NCI-H226 (cell line): ENCODE measurements around the gene PTPDC1.

Experiments
- DNase-seq: peaks from one replicate; pipeline ENCODE4 v3.0.0-alpha.2; 2015

Gene PTPDC1, protein sequence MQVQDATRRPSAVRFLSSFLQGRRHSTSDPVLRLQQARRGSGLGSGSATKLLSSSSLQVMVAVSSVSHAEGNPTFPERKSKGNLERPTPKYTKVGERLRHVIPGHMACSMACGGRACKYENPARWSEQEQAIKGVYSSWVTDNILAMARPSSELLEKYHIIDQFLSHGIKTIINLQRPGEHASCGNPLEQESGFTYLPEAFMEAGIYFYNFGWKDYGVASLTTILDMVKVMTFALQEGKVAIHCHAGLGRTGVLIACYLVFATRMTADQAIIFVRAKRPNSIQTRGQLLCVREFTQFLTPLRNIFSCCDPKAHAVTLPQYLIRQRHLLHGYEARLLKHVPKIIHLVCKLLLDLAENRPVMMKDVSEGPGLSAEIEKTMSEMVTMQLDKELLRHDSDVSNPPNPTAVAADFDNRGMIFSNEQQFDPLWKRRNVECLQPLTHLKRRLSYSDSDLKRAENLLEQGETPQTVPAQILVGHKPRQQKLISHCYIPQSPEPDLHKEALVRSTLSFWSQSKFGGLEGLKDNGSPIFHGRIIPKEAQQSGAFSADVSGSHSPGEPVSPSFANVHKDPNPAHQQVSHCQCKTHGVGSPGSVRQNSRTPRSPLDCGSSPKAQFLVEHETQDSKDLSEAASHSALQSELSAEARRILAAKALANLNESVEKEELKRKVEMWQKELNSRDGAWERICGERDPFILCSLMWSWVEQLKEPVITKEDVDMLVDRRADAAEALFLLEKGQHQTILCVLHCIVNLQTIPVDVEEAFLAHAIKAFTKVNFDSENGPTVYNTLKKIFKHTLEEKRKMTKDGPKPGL

DNA sequence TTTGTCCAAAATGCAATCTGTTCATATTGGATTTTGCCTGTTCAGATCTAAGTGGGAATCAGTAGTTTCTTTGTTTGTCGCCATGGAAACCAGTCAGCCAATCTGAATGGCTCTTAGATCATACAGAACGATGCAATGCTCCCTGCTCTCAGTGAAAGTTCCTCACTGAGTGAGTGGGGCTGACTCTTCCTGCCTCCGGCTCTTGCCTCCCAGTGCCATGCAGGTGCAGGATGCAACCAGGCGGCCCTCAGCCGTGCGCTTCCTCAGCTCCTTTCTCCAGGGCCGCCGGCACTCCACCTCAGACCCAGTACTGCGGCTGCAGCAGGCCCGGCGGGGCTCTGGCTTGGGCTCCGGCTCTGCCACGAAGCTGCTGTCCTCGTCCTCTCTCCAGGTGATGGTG, at the start of gene PTPDC1:
PTPDC1 (plus strand) TSS at position 151 of the 400 bp plus-strand sequence; CDS start at position 218, 67 bp downstream.
- peak; percentile 72 for DNase-seq

DNA sequence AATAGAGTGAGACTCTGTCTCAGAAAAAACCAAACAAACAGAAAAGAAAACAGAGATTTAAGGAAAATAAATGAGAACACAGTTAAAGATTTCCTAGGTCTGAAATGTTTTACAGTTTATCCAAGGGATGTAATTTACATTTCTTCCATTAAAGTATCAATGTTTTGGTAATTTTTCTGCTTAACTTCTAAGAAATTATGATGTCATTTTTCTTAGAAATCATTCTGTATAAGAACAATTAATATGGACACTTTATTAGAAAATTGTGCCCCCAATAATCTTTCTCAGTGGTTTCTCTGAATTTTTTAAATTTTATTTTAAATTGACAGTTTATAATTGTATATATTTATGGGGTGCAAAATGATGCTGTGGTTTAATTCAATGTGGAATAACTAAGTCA, 49.8 kb upstream of the PTPDC1 start:
- no peak for DNase-seq

DNA sequence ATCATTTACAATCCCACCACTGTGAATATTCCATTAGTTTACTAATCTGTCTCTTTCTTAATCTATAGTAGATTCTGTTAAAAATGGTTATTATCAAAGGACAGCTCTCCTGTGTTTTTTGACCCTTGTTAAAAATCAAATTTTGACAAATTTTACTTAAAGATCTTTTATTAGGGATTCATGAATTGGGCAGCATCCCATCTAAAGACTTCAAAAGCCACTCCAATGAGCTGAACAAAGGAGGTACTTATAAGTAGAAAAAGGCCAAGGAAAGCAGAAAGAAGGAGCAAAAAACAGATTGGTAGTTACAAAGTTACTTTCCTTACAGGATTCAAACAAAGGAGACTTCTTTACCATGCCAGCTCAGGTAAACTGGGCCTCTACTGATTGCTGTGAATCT, 44.5 kb upstream of the PTPDC1 start:
- no peak for DNase-seq

DNA sequence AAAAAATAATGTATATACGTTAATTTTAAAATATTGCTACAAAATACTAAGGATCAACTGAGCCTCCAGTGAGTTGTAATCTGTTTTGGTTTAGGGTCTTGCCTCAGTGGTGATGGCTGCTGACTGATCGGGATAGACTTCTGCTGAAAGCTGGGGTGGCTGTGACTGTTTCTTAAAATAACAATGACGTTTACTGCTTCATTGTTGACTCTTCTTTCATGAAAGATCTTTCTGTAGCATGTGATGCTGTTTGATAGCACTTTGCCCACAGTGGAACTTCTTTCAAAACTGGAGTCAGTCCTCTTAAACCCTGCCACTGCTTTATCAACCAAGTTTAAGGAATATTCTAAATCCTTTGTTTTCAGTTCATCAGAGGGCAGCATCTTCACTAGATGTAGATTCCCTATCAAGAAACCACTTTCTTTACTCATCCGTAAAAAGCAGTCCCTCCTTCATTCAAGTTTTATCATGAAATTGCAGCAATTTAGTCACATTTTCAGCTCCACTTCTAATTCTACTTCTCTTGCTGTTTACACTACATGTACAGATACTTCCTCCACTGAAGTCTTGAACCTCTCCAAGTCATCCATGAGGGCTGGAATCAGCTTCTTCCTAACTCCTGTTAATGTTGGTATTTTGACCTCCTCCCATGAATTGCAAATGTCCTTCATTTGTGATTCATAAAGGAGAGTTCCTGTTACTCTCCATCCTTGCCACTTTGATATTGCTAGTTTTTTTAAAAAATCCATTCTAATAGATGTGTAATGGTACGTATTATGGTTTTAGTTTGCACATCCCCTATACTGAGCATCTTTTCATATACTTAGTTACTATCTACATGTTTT, 41.5 kb upstream of the PTPDC1 start:
- no peak for DNase-seq

DNA sequence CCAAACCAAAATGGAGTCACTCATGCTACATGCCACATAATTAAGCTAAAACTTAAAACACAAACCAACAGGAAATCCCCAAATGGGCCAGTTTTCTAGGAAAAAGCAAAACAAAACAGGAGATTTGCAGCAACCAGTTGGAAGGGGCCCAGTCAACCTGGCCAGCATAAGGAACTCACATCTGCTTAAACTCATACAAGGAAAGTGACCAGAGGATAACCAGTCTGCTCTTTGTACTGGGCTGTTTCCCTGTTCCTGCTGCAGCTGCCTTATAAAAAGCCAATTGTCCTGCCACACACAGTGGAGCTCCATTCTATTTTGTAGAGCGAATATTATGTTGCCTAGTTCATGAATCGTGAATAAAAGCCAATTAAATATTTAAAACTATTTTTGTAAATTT, 29.5 kb upstream of the PTPDC1 start:
- DNase-seq = no peak

DNA sequence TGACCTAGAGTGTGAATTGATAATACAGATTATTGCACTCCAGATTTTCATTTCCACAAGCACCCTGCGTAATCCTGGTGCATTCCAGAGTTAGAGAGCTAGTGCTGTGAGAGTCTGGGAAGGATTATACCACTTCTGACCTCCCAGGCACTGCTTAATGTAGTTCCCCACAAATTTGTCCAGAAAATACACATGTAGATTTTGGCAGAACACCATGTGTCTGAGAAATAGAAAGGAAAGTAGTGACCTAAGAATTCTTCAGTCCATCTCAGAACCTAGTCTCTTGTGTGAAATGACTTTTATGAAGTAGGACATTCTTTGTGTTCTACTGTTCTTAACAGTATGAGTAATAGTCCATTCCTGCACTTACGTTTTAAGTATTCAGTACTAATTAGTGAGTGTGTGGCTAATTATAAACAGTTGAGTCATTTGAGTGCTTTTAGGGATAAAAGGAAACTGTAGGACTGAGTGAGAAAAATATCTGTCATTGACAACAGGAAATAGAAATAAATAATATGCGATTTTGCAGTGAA, 27.8 kb upstream of the PTPDC1 start:
- DNase-seq = no peak

DNA sequence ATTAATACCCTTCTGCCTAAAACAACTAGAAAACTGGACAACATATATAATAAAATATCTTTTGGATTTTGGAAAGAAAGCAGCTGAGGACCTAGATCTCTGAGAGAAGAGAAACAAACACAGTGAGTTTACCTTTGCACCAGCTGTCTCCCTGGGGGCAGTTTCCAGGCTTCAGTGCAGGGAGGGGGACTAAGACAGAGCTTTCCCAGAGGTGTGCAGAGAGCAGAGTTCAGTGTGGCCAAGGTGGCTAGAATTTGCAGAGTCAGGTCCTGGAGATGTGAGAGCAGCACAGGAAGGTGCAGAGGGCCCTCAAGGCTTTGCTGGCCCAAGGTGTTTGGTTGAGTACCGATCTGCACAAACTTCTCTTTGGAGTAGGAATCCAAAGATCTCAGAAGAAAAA, 26.3 kb upstream of the PTPDC1 start:
- DNase-seq = no peak

DNA sequence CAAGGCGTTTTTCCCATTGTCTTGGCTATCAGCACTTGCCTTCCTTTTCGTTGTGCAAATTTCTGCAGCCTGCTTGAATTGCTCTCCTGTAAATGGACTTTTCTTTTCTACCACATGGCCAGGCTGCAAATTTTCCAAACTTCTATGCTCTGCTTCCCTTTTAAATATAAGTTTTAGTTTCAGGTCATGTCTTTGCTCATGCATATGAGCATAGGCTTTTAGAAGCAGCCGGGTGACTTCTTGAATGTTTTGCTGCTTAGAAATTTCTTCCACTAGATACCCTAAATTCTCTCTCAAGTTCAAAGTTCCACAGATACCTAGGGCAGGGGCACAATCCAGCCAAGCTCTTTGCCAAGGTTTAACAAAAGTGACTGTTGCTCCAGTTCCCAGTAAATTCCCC, 22.4 kb upstream of the PTPDC1 start:
- DNase-seq = no peak

DNA sequence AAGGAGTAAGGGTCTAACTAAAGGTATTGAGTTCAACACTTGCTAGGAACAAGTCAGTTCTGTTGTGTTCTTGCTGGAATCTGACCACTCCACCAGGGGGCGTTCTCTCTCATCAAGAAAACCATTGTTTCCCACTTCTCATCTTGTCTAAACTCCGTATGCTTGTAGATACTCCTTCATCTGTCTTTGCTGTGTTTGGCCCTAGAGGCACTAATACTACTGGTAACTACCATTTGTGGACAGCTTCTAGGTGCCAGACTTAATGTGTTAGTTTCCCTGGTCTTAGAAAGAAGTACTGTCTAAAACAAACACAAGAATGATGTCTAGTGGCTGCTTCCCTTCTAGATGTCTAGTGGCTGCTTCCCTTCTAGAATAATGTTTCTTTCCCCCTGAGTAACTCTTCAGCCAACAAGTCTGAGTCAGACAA, 18.7 kb upstream of the PTPDC1 start:
- DNase-seq = peak; percentile 57

DNA sequence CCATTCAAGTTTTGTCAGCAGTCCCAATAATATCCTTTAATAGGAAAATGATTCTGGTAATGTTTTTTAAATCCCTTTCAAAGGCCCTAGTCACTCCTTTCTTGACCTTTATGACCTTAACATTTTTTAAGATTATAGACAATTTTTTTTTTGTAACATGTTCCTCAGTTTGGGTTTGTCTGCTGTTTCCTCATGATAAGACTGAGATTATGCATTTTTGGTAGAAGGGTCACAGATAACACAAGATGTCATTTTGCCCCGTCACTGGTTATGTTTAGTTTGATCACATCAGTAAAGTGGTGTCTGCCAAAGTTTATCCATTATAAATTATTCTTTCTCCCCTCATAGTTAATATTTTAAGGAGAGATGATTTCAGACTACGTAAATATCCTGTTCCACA, 16.0 kb upstream of the PTPDC1 start:
- no peak for DNase-seq

DNA sequence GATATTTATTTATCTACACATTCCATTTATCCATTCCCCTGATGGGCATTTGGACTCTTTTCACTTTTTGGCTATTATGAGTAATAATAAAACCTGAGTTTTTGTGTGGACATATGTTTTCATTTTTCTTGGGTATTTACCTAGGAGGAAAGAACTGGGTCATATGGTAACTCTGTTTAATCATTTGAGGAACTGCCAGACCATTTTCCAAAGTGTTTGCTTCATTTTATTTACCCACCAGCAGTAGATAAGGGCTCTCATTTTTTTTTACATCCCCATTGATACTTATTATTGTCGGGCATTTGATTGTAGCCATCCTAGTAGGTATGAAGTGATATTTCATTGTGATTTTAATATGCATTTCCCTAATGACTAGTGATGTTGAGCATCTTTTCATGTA, 7.7 kb upstream of the PTPDC1 start:
- DNase-seq = no peak

DNA sequence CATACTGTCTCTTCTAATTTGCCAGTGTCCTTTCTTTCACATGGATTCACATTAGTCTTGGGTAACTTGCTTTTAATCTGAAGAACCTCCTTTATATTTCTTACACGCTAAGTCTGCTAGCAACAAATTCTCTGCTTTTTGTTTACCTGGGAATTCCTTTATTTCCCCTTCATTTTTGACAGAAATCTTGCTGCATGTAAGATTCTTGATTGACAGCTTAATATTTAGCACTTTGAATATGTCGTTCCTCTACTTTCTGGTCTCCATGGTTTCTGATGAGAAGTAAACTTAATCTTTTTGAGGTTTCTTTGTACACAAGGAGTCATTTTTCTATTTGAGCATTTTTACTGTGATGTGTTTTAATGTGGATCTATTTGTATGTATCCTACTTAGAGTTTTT, 6.2 kb upstream of the PTPDC1 start:
- DNase-seq = no peak

DNA sequence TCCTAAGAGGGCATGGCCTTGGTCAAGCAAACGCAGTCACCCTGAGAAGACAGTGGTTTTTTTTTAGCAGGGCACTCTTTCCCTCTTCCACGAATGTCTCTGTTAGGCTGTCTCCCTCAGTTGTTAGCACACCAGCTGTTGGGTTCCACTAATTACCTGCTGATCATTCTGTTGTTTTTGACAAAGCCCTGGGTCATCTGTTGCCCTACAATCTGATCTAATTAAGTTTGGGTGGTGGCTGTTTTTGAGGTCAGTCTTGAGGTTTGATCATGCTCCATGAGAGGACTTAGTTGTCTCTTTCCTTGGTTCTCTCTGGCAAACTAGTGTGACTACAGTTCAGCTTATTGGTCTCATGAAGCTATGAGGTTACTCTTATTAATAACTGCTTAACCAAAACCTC, 5.0 kb upstream of the PTPDC1 start:
- DNase-seq = no peak

DNA sequence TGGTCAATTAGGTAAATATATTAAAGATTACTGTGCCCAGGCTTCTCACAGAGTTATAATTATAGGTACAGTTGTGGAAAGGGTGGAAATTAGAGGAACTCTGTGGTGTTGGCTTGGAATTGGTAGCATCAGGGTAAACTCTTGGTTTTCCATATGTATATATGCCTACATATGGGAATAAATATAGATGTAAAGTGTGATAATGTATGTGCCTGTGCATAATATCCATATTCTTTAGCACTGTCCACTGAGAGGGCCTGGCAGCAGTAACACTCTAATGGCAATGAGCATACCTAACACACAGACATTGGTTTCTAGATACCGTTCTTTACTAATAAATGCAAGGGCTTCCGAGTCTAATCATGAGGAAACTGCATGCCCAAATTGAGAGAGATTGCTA, 4.0 kb upstream of the PTPDC1 start:
- DNase-seq = no peak

DNA sequence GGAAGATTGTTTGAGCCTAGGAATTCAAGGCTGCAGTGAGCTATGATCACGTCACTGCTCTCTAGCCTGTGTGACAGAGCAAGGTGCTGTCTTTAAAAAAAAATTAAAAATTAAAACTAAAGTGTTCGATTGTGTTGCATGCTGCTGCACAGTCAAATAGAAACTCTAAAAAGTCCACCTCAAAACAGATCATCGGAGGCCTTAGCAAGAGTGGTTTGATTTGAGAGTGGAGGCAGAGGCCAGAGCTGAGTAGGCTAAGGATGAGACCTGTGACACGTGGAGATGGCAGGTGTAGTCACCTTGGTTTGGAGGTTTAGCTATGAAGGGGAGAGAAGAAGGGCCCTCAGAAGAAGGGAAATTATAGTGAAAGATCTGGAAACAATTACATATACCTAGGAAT, 2.8 kb upstream of the PTPDC1 start:
- no peak for DNase-seq

DNA sequence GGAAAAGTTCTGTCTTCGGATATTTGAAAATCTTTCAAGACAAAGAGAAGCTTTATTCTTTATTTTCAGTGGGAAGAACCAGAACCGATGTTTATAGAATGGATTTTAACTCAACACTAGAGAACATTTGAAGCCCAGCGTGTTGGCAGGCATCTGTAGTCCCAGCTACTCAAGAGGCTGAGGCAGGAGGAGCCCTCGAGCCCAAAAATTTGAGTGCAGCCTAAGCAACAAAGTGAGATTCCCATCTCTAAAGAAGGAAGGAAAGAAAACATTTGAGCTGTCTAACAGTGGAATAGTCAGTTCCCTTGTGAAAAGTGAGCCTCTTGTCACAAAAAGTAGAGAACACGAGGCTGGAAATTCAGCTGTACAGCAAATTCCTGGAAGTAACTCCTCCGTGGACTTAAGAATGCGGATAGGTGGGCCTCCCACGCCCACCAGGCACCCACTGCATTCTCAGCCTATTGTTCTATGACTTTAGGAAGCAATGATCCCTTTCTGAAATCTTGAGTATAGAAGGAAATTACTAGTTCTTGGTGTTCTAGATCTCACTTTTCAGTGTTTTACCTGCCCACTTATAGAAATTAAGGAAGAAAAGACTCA, 2.3 kb upstream of the PTPDC1 start:
- DNase-seq = no peak

DNA sequence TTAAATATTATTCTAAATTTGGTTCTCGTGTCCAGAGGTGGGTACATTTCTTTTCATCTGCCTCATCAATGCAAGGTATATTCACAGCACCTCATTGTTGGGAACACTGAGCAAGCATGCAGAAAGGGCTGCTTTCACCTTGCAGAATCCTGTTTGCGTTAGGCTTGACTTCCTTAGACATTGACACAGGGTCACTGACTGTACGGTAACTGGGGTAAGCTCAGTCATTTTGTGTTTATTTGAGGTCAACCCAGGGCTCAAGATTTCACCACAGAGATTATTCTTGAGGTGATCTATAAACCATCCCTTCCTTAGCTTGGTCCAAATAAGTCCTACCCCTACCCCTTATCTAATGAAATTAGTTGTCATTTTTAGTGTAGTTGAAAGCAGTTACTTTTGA, 1.7 kb upstream of the PTPDC1 start:
- DNase-seq = no peak

DNA sequence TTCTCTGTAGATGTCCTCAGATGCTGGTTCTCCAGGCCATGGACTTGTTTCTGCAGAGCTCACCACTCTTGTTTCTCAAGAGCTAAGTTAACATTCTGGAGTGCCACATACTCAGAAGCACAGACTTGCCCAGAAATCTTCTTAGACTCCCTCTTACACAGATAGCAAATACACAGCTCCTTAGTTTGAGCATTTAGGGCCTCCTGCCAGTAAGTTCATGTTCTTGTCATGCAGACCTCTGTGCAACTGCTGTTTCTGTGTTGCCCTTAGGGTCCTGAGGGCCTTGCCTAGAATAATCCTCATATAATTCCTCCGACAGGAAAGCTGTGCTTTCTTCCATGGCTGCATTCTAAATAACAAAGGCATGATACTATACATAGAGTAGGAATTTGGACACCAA, 1.3 kb upstream of the PTPDC1 start:
- no peak for DNase-seq

DNA sequence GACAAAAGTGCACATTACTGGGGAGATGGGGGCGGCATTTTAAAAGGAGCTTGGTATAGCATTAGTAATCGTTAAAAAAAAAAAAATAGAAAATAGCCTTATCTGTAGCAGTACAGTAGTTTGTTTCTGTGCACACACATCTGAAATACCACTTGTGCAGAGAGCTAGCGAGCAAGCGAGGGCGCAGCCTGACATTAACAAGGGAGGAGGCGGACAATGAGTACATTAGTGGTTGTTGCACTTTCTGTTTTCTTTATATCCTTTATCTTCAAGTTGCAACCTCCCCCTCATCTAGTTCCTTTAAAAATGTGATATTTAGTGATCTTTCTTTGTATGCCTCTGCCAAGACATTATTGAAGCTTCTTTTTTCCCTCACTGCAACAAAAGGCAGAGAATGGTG, 880 bp upstream of the PTPDC1 start:
- DNase-seq = no peak

DNA sequence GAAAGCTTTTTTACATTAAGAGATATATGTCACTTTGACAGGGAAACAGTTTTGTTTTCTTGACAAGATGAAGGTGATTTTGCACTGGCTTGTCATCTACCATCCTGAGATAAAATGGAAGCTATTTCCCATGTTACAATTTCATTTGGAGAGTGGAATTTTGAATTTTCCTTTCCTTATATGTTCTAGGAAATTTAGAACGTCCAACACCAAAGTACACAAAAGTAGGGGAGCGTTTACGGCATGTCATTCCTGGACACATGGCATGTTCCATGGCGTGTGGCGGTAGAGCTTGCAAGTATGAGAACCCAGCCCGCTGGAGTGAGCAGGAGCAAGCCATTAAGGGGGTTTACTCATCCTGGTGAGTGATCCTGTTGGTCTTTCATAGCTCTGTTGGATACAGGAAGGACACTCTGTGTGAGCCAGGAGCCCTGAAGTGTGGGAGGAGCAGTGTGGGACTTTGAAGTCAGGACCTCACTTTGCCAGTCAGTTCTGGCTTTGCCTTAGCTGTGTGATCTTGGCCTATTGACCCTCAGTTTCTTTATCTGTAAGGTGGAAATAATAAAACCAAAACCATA, 887 bp downstream of the PTPDC1 start:
- peak; percentile 38 for DNase-seq

DNA sequence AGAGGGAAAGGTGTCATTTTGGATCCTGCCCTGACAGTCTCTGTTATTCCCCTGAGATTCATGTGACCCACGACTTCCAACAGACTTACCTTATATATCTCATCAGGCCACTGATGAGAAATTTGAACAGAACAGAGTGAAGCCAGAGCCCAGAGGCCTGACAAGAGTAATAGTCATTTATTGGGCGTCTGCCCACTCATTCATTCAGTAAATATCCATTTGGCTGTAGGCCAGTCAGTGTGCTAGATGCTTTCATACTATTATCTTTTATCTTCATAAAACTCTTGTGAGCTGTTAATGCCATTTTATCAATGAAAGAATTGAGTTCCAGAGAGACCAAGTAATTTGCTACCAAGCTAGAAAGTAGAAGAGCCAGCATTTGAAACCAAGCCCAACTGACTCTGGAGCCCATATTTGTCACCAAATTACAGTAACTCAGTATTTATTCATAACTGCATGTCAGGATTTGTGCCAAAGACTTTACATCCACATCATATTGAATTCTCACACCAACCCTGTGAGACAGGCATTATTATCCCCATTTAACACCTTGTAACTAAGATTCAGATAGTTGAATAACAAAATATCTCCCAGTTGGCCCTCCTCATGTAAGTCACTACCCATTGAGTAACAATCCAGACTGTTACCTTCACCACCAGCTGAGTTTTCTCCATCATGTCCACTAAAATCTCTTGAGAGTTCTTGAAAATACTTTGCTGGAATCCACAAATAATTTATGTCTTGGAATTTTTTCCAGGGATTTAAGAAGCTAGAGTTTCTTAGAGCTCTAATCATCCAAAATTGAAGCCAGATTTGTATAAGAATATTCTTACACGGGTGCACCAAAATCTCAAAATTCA, 2.5 kb downstream of the PTPDC1 start:
- DNase-seq = peak; percentile 75
